ENCODE measurements around the gene AGPAT4.

GRCh38 chr6:161300823-161301222, 27.0 kb upstream of the AGPAT4 start:
- TF ChIP-seq CTCF (IDR thresholded peaks at IDR 0.05), result no peak
- no peak for TF ChIP-seq POLR2A (IDR thresholded peaks at IDR 0.05)

All from testis (tissue), 2 donors.